A549 (cell line): ENCODE measurements around the gene OPCML. TPM values are rescaled to one million over a fixed set of nuclear protein-coding genes. Genes with fewer than 3 reads are reported as not detected.

ENCODE experiments used
- ATAC-seq, 2 experiments: fragments of 200-7000 bp in 1 of 2; fragments of >200 bp in 1 of 2; cut with Nextera tagmentation in 1 of 2; cut with Tn5 transposase in 1 of 2; 3 replicates each; pipeline versions ENCODE4 v1.8.0 to v1.9.1; 2018 to 2020; ENCODE audit warnings: mild to moderate bottlenecking in 1 of 2, moderate library complexity in 1 of 2
- CTCF ChIA-PET: fragments of 300-600 bp; sonication (Branson Sonifier 250); formaldehyde crosslinking; extraction: SDS; loops from one replicate; lab custom pipeline; 2021; ENCODE audit warnings: antibody characterized with exemption, inconsistent platforms; lab: Yijun Ruan, JAX
- POLR2A ChIA-PET: fragments of 350-600 bp; formaldehyde crosslinking; extraction: SDS; loops from one replicate; lab custom pipeline; 2021; ENCODE audit warnings: antibody characterized with exemption, inconsistent platforms; lab: Yijun Ruan, JAX
- DNase-seq, 2 experiments: peaks; one replicate each; pipeline versions ENCODE4 v3.0.0 to v3.0.0-alpha.2; 2011 to 2016; ENCODE audit warnings: low read depth in 1 of 2, low spot score in 1 of 2
- FAIRE-seq: peaks from 2 replicates; lab custom pipeline; 2011; peaks lifted over from hg19 to GRCh38; lab: Jason Lieb, UNC
- H3K27ac ChIP-seq, 2 experiments: fragments of >200 bp; sonication (Bioruptor Twin); formaldehyde crosslinking; 3 replicates each; pipeline ENCODE4 v1.5.1; 2016 to 2017
- H3K4me1 ChIP-seq: fragments of >200 bp; sonication (Bioruptor Twin); formaldehyde crosslinking; 3 replicates; pipeline ENCODE4 v1.6.1; 2016
- H3K4me2 ChIP-seq: fragments of >200 bp; sonication (Bioruptor Twin); formaldehyde crosslinking; 3 replicates; pipeline ENCODE4 v1.6.1; 2016
- H3K4me3 ChIP-seq: fragments of >200 bp; sonication (Bioruptor Twin); formaldehyde crosslinking; 3 replicates; pipeline ENCODE4 v1.5.1; 2016
- H3K9me3 ChIP-seq: fragments of >200 bp; sonication (Bioruptor Twin); formaldehyde crosslinking; 3 replicates; pipeline ENCODE4 v1.6.1; 2016
- ATOH8 ChIP-seq: fragments of 250-450 bp; sonication (Bioruptor Pico); IDR thresholded peaks from 2 replicates; pipeline ENCODE4 v1.5.0; 2020; ENCODE audit warnings: low read depth, mild to moderate bottlenecking, moderate library complexity
- CBX8 ChIP-seq: fragments of 200-600 bp; sonication (generic); IDR thresholded peaks from 2 replicates; pipeline ENCODE4 v1.6.1; 2016
- CTCF ChIP-seq: fragments of >200 bp; sonication (Bioruptor Twin); formaldehyde crosslinking; IDR thresholded peaks from 3 replicates; pipeline ENCODE4 v1.5.1; 2016
- FOSB ChIP-seq: fragments of 250-450 bp; sonication (Bioruptor Pico); IDR thresholded peaks from 2 replicates; pipeline ENCODE4 v1.5.0; 2020; ENCODE audit warnings: mild to moderate bottlenecking, moderate library complexity
- HDAC2 ChIP-seq: fragments of 200-600 bp; sonication (generic); IDR thresholded peaks from 2 replicates; pipeline ENCODE4 v1.6.1; 2016
- HOXA7 ChIP-seq: fragments of 250-450 bp; sonication (Bioruptor Pico); IDR thresholded peaks from 2 replicates; pipeline ENCODE4 v1.5.0; 2020; ENCODE audit warnings: mild to moderate bottlenecking, moderate library complexity
- HOXB13 ChIP-seq: fragments of 250-450 bp; sonication (Bioruptor Pico); IDR thresholded peaks from 2 replicates; pipeline ENCODE4 v1.5.0; 2020; ENCODE audit warnings: low read depth, mild to moderate bottlenecking, moderate library complexity
- MYC ChIP-seq: IDR thresholded peaks from 2 replicates; pipeline ENCODE4 v1.6.1; 2012; ENCODE audit warnings: mild to moderate bottlenecking, inconsistent platforms, low read length, improper control_type of control experiment, borderline replicate concordance
- PBX3 ChIP-seq: IDR thresholded peaks from 2 replicates; pipeline ENCODE4 v1.6.1; 2012
- PHF8 ChIP-seq: fragments of 200-600 bp; sonication (generic); IDR thresholded peaks from 2 replicates; pipeline ENCODE4 v1.6.1; 2016; ENCODE audit warnings: low read depth, mild to moderate bottlenecking, antibody characterized with exemption, moderate library complexity, borderline replicate concordance
- RAD21 ChIP-seq, 2 experiments: fragments of >200 bp in 1 of 2; sonication (Bioruptor Twin) in 1 of 2; formaldehyde crosslinking in 1 of 2; IDR thresholded peaks in 1 of 2; conservative IDR thresholded peaks in 1 of 2; 2 replicates in 1 of 2; 3 replicates in 1 of 2; pipeline ENCODE4 v1.6.1; 2012 to 2018; ENCODE audit warnings: inconsistent platforms in 1 of 2
- RCOR1 ChIP-seq: fragments of 150-350 bp; IDR thresholded peaks from 2 replicates; pipeline ENCODE4 v1.6.1; 2014; ENCODE audit warnings: antibody characterized with exemption, low read length, low read depth
- REST ChIP-seq: fragments of 200-600 bp; sonication (generic); IDR thresholded peaks from 2 replicates; pipeline ENCODE4 v1.6.1; 2016; ENCODE audit warnings: antibody characterized with exemption, mild to moderate bottlenecking, moderate library complexity
- SMC3 ChIP-seq: fragments of >200 bp; sonication (Bioruptor Twin); formaldehyde crosslinking; IDR thresholded peaks from 3 replicates; pipeline ENCODE4 v1.6.1; 2018; ENCODE audit warnings: inconsistent platforms
- TFCP2L1 ChIP-seq: fragments of 250-450 bp; sonication (Bioruptor Pico); IDR thresholded peaks from 2 replicates; pipeline ENCODE4 v1.5.0; 2021; ENCODE audit warnings: mild to moderate bottlenecking
- USF2 ChIP-seq: fragments of 450-650 bp; IDR thresholded peaks from 2 replicates; pipeline ENCODE4 v1.6.1; 2014; ENCODE audit warnings: antibody characterized with exemption
- WGBS: methylation state at CpG from one replicate; pipeline ENCODE4 v1.1.6; 2017; ENCODE audit errors: missing lambda C conversion rate; 5-methylcytosine and 5-hydroxymethylcytosine counted together
- polyA plus RNA-seq, 4 experiments: library from polyadenylated mRNA; depleted of rRNA in 3 of 4; stranded (reverse); fragments of >200 nt; fragmentation: RNase III in 1 of 4; extraction: RNeasy Plus Mini Kit Qiagen cat#74134 plus additional on column Dnase treatment in 1 of 4; gene quantifications; 2 replicates in 3 of 4; 3 replicates in 1 of 4; pipeline ENCODE4 v1.2.3, GENCODE V29; 2011 to 2017

Gene OPCML
- polyA plus RNA-seq, 2 of the 4 experiments (the other 2 are of a cell fraction), result not detected

- no peak for FAIRE-seq
- ChIA-PET POLR2A (no interaction called here), CTCF (interaction anchor here (0.5 to 5.6 kb wide), 15 partner anchors 8 to 1778 kb away, joined by 3 to 71 read pairs (median 3); no protein-coding TSS in a partner anchor)
- 18% methylated on average over 23 of the region's 24 CpGs for WGBS
- Histone ChIP-seq H3K4me3 (no peak overlapping the region), H3K27ac (no peak overlapping the region), H3K4me2 (no peak overlapping the region), H3K4me1 (no peaks in the 10 kb centered on the region), H3K9me3 (no peaks in the 10 kb centered on the region)
- peak; percentile 61 to 69 for TF ChIP-seq RAD21 (conservative IDR thresholded peaks at IDR 0.05 in 1 of 2, IDR thresholded peaks at IDR 0.05 in 1 of 2)
- TF ChIP-seq SMC3, result peak; percentile 41; the same call in 1 of the 3 replicates
- TF ChIP-seq REST, result no peak
- no peak for TF ChIP-seq PHF8
- TF ChIP-seq CTCF, result peak; percentile 60
- no peak for TF ChIP-seq TFCP2L1 (CRISPR knock-in tag)
- DNase-seq, result peak; percentile 10 to 52
- ATAC-seq, result peak; percentile 57 to 77; a peak in 5 of 6 replicates
Measured at GRCh38 chr11:133078591-133079404, 453.5 kb downstream of the OPCML start.

- Histone ChIP-seq H3K27ac (no peak overlapping the region), H3K9me3 (no peaks in the 10 kb centered on the region), H3K4me2 (no peak overlapping the region), H3K4me3 (no peak overlapping the region), H3K4me1 (no peaks in the 10 kb centered on the region)
- WGBS, result 31% methylated on average over 16 of the region's 16 CpGs
- ATAC-seq (no peak), FAIRE-seq (no peak), DNase-seq (no peak)
- POLR2A ChIA-PET, result no interaction called here
- no peak for TF ChIP-seq HOXB13 (CRISPR knock-in tag)
- TF ChIP-seq USF2, result no peak
- no peak for TF ChIP-seq RCOR1
- TF ChIP-seq HDAC2, result no peak
- no peak for TF ChIP-seq TFCP2L1 (CRISPR knock-in tag)
- no peak for TF ChIP-seq ATOH8
- TF ChIP-seq CBX8, result no peak
- no peak for TF ChIP-seq PBX3
- no peak for TF ChIP-seq MYC
- no peak for TF ChIP-seq FOSB (CRISPR knock-in tag)
- no peak for TF ChIP-seq HOXA7 (CRISPR knock-in tag)
- CTCF ChIA-PET, result interaction anchor here (0.6 to 5.6 kb wide), 11 partner anchors 7 to 1777 kb away, joined by 3 to 71 read pairs (median 3); no protein-coding TSS in a partner anchor
Measured at GRCh38 chr11:133078012-133078411, 454.3 kb downstream of the OPCML start.
